GM12878 (cell line): ENCODE results near the gene ERN1. TPM values are rescaled to one million over a fixed set of nuclear protein-coding genes. Genes with fewer than 3 reads are reported as not detected.

Experiments used
- ATAC-seq: fragments of 200-7000 bp; cut with Tn5 transposase; 3 replicates; pipeline ENCODE4 v1.9.1; 2020; ENCODE audit warnings: mild to moderate bottlenecking, moderate library complexity
- BruUV-seq: library from RNA; stranded (reverse); fragments of 400-500 nt; replicated peaks from 2 replicates; lab custom pipeline; 2021; lab: Mats Ljungman, UMichigan
- CTCF ChIA-PET: fragments of 300-600 bp; sonication (Branson Sonifier 250); formaldehyde crosslinking; extraction: SDS; loops from one replicate; lab custom pipeline; 2021; ENCODE audit warnings: inconsistent platforms; lab: Yijun Ruan, JAX
- POLR2A ChIA-PET: fragments of 350-600 bp; formaldehyde crosslinking; extraction: SDS; loops from one replicate; lab custom pipeline; 2021; ENCODE audit warnings: inconsistent platforms; lab: Charles Lee
- RAD21 ChIA-PET: fragments of 300-600 bp; sonication (Branson Sonifier 250); formaldehyde crosslinking; loops from one replicate; lab custom pipeline; 2023; ENCODE audit warnings: antibody characterized with exemption; ENCODE audit not compliant: unreplicated experiment; lab: Charles Lee
- SMC1A ChIA-PET: fragments of 300-600 bp; sonication (Branson Sonifier 250); formaldehyde crosslinking; loops from one replicate; lab custom pipeline; 2023; ENCODE audit not compliant: unreplicated experiment, uncharacterized antibody; lab: Charles Lee
- DNase-seq: peaks from one replicate; pipeline ENCODE4 v3.0.0-alpha.2; 2011; ENCODE audit warnings: low read depth, low spot score
- FAIRE-seq: peaks from 3 replicates; lab custom pipeline; 2011; peaks lifted over from hg19 to GRCh38; lab: Jason Lieb, UNC
- H2AFZ ChIP-seq: 2 replicates; pipeline ENCODE4 v1.6.0; 2011; ENCODE audit warnings: low read depth, low read length, control low read depth; ENCODE audit not compliant: control insufficient read depth
- H3K27ac ChIP-seq: 2 replicates; pipeline ENCODE4 v1.5.1; 2011; ENCODE audit warnings: control low read depth; ENCODE audit not compliant: control insufficient read depth, insufficient read depth
- H3K27me3 ChIP-seq, 2 experiments: replicated peaks in 1 of 2; 2 replicates each; pipeline versions ENCODE4 v1.6.0 to v1.6.1; 2011; ENCODE audit warnings: low read length in 1 of 2; ENCODE audit not compliant: control insufficient read depth in 2 of 2, insufficient read depth in 2 of 2
- H3K36me3 ChIP-seq, 2 experiments: 2 replicates each; pipeline ENCODE4 v1.5.1; 2011; ENCODE audit warnings: low read length in 1 of 2; ENCODE audit not compliant: control insufficient read depth in 2 of 2, insufficient read depth in 2 of 2
- H3K4me1 ChIP-seq: 2 replicates; pipeline ENCODE4 v1.6.1; 2011; ENCODE audit warnings: mild to moderate bottlenecking, low read length, moderate library complexity, mixed read lengths; ENCODE audit not compliant: control insufficient read depth, insufficient read depth
- H3K4me2 ChIP-seq: 2 replicates; pipeline ENCODE4 v1.6.0; 2011; ENCODE audit warnings: control low read depth; ENCODE audit not compliant: control insufficient read depth, insufficient read depth
- H3K4me3 ChIP-seq: fragments of 200-600 bp; sonication (generic); 2 replicates; pipeline ENCODE4 v1.5.1; 2016
- H3K79me2 ChIP-seq: 2 replicates; pipeline ENCODE4 v1.6.0; 2011; ENCODE audit warnings: low read length; ENCODE audit not compliant: control insufficient read depth, insufficient read depth
- H3K9ac ChIP-seq: 2 replicates; pipeline ENCODE4 v1.8.0; 2011; ENCODE audit warnings: low read length, control low read depth, mixed read lengths; ENCODE audit not compliant: control insufficient read depth, insufficient read depth
- H3K9me3 ChIP-seq: replicated peaks from 3 replicates; pipeline ENCODE4 v1.5.1; 2011; ENCODE audit warnings: mild to moderate bottlenecking, low read length; ENCODE audit not compliant: control insufficient read depth, insufficient read depth
- H4K20me1 ChIP-seq: 2 replicates; pipeline ENCODE4 v1.6.0; 2011; ENCODE audit not compliant: control insufficient read depth, insufficient read depth
- CREM ChIP-seq: IDR thresholded peaks from 2 replicates; pipeline ENCODE4 v1.6.1; 2014; ENCODE audit warnings: antibody characterized with exemption, low read depth
- HCFC1 ChIP-seq: fragments of 150-350 bp; IDR thresholded peaks from 2 replicates; pipeline ENCODE4 v1.6.1; 2014; ENCODE audit warnings: low read length
- PML ChIP-seq: IDR thresholded peaks from 2 replicates; pipeline ENCODE4 v1.6.1; 2012; ENCODE audit warnings: low read length, inconsistent platforms
- ZBTB4 ChIP-seq: fragments of 450-650 bp; formaldehyde crosslinking; IDR thresholded peaks from 2 replicates; pipeline ENCODE4 v1.4.0; 2022; ENCODE audit warnings: mild to moderate bottlenecking, moderate library complexity
- WGBS: methylation state at CpG from one replicate; pipeline ENCODE4 v1.1.6; 2016; ENCODE audit warnings: low lambda C conversion rate; ENCODE audit not compliant: insufficient replicate concordance, insufficient coverage; ENCODE audit errors: missing lambda C conversion rate; 5-methylcytosine and 5-hydroxymethylcytosine counted together
- in situ Hi-C: fragments of 300-500 bp; cut with MboI; formaldehyde crosslinking; loops from 9 replicates; pipeline ENCODE4 v1.14.3; 2018; ENCODE audit warnings: mixed read lengths
- intact Hi-C: fragments of 100-400 bp; cut with micrococcal nuclease; formaldehyde crosslinking; loops from one replicate; pipeline ENCODE4 v1.14.2; 2022; ENCODE audit not compliant: unreplicated experiment
- polyA plus RNA-seq, 11 experiments: library from polyadenylated mRNA; depleted of rRNA in 4 of 11; unstranded in 6 of 11; stranded (reverse) in 5 of 11; fragments of >200 nt; fragmentation: Nextera tagmentation in 4 of 11; fragmentation: Illumina TruSeq in 1 of 11; extraction: Ambion mirVana in 4 of 11; extraction: Trizol in 1 of 11; gene quantifications; 1 replicate in 1 of 11; 2 replicates in 10 of 11; pipeline versions ENCODE4 v1.2.1 to v1.2.3, GENCODE V29; 2011 to 2016; ENCODE audit warnings: inconsistent platforms in 2 of 11, missing spikeins in 2 of 11, low read depth in 1 of 11
- total RNA-seq, 4 experiments: library from RNA; depleted of rRNA in 3 of 4; stranded (reverse); fragments of >200 nt in 3 of 4; fragmentation: Illumina TruSeq in 1 of 4; extraction: Trizol in 1 of 4; gene quantifications; 2 replicates each; pipeline versions ENCODE4 v1.2.1 to v1.2.3, GENCODE V29; 2013 to 2021
- TF ChIP-seq, protein P1 (sequence below): fragments of 450-650 bp; IDR thresholded peaks from 2 replicates; pipeline ENCODE4 v1.6.1; 2016; ENCODE audit warnings: mild to moderate bottlenecking
- TF ChIP-seq, protein P2 (sequence below): fragments of 450-650 bp; IDR thresholded peaks from 2 replicates; pipeline ENCODE4 v1.6.1; 2017; ENCODE audit warnings: mild to moderate bottlenecking, moderate library complexity

Gene ERN1
- total and polyA plus RNA-seq, 10 of the 15 experiments (the other 5 are each of a cell fraction or from before 2014, with no cell fraction given), result 2.6 to 19.2 (median 7.6) TPM

GRCh38 chr17:64032081-64032480 lies 97.9 kb downstream of the ERN1 start:
- POLR2A ChIA-PET, result no interaction called here
- WGBS, result 100% methylated on average over 4 of the region's 4 CpGs
- in situ Hi-C loops, result loop anchor here (25.0 kb wide), 1 partner anchor 255 kb away; no protein-coding TSS in a partner anchor

More at GRCh38 chr17:64032081-64032480, 97.9 kb downstream of the ERN1 start:
- Histone ChIP-seq H3K27me3 (no peaks in the 10 kb centered on the region), H3K4me3 (no peak overlapping the region), H4K20me1 (no peaks in the 10 kb centered on the region), H3K9ac (no peak overlapping the region), H3K79me2 (no peaks in the 10 kb centered on the region), H3K4me2 (no peak overlapping the region), H3K4me1 (no peaks in the 10 kb centered on the region), H3K9me3 (no peaks in the 10 kb centered on the region), H2AFZ (no peak overlapping the region), H3K36me3 (no peaks in the 10 kb centered on the region; a peak in 1 of 4 replicates), H3K27ac (no peak overlapping the region)
- RAD21 ChIA-PET, result interaction anchor here (8.3 kb wide), 1 partner anchor 99 kb away, joined by 507 read pairs; the partner anchor contains the start of gene ERN1
- SMC1A ChIA-PET, result interaction anchor here (1.2 to 15.0 kb wide), 2 partner anchors 25 to 101 kb away, joined by 4 to 570 read pairs; partner anchors contain the start of gene ERN1
- CTCF ChIA-PET, result interaction anchor here (1.1 to 13.0 kb wide), 4 partner anchors 17 to 112 kb away, joined by 3 to 915 read pairs (median 40); partner anchors contain the start of gene ERN1
- TF ChIP-seq PML (no peak), ZBTB4 (CRISPR knock-in tag) (no peak), HCFC1 (no peak), CREM (no peak)
- TF ChIP-seq, protein P1, sequence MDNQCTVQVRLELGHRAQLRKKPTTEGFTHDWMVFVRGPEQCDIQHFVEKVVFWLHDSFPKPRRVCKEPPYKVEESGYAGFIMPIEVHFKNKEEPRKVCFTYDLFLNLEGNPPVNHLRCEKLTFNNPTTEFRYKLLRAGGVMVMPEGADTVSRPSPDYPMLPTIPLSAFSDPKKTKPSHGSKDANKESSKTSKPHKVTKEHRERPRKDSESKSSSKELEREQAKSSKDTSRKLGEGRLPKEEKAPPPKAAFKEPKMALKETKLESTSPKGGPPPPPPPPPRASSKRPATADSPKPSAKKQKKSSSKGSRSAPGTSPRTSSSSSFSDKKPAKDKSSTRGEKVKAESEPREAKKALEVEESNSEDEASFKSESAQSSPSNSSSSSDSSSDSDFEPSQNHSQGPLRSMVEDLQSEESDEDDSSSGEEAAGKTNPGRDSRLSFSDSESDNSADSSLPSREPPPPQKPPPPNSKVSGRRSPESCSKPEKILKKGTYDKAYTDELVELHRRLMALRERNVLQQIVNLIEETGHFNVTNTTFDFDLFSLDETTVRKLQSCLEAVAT, result no peak
- TF ChIP-seq, protein P2, sequence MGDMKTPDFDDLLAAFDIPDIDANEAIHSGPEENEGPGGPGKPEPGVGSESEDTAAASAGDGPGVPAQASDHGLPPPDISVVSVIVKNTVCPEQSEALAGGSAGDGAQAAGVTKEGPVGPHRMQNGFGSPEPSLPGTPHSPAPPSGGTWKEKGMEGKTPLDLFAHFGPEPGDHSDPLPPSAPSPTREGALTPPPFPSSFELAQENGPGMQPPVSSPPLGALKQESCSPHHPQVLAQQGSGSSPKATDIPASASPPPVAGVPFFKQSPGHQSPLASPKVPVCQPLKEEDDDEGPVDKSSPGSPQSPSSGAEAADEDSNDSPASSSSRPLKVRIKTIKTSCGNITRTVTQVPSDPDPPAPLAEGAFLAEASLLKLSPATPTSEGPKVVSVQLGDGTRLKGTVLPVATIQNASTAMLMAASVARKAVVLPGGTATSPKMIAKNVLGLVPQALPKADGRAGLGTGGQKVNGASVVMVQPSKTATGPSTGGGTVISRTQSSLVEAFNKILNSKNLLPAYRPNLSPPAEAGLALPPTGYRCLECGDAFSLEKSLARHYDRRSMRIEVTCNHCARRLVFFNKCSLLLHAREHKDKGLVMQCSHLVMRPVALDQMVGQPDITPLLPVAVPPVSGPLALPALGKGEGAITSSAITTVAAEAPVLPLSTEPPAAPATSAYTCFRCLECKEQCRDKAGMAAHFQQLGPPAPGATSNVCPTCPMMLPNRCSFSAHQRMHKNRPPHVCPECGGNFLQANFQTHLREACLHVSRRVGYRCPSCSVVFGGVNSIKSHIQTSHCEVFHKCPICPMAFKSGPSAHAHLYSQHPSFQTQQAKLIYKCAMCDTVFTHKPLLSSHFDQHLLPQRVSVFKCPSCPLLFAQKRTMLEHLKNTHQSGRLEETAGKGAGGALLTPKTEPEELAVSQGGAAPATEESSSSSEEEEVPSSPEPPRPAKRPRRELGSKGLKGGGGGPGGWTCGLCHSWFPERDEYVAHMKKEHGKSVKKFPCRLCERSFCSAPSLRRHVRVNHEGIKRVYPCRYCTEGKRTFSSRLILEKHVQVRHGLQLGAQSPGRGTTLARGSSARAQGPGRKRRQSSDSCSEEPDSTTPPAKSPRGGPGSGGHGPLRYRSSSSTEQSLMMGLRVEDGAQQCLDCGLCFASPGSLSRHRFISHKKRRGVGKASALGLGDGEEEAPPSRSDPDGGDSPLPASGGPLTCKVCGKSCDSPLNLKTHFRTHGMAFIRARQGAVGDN, result no peak
- intact Hi-C loops, result no loop called here
- ATAC-seq (no peak), FAIRE-seq (no peak), DNase-seq (no peak)
- BruUV-seq, result no TSS peak
